Activated CD8-positive, alpha-beta T cell treated with anti-CD3 and anti-CD28 coated beads for 36 hours (primary cell): ENCODE results near the gene HOXB9. TPM values are rescaled to one million over a fixed set of nuclear protein-coding genes. Genes with fewer than 3 reads are reported as not detected.

Experiments used
- ATAC-seq: fragments of 200-7000 bp; cut with Tn5 transposase; one replicate; pipeline ENCODE4 v1.10.0; 2021; ENCODE audit warnings: mild to moderate bottlenecking, moderate library complexity
- CTCF ChIA-PET: fragments of 350-600 bp; sonication (Branson Sonifier 250); formaldehyde crosslinking; loops from one replicate; lab custom pipeline; 2021; ENCODE audit warnings: antibody characterized with exemption; lab: Charles Lee
- POLR2A ChIA-PET: fragments of 350-600 bp; sonication (Branson Sonifier 250); formaldehyde crosslinking; loops from one replicate; lab custom pipeline; 2021; ENCODE audit warnings: antibody characterized with exemption; lab: Charles Lee
- DNase-seq: peaks from one replicate; pipeline ENCODE4 v3.0.0-alpha.2; 2020
- H3K27ac Mint-ChIP-seq: one replicate; pipeline ENCODE4 v1.8.0; 2021; ENCODE audit warnings: mild to moderate bottlenecking, mixed read lengths
- H3K27me3 Mint-ChIP-seq: one replicate; pipeline ENCODE4 v1.8.0; 2021; ENCODE audit warnings: mixed read lengths
- H3K36me3 Mint-ChIP-seq: one replicate; pipeline ENCODE4 v1.8.0; 2021; ENCODE audit warnings: low read depth, mixed read lengths
- H3K4me1 Mint-ChIP-seq: one replicate; pipeline ENCODE4 v1.8.0; 2021; ENCODE audit warnings: low read depth, mixed read lengths
- H3K4me3 Mint-ChIP-seq: one replicate; pipeline ENCODE4 v1.8.0; 2021; ENCODE audit warnings: mild to moderate bottlenecking, moderate library complexity, mixed read lengths
- H3K9me3 Mint-ChIP-seq: one replicate; pipeline ENCODE4 v1.8.0; 2021; ENCODE audit warnings: mixed read lengths
- intact Hi-C: fragments of 100-400 bp; cut with micrococcal nuclease; formaldehyde crosslinking; loops from one replicate; pipeline ENCODE4 v1.10.0; 2022
- total RNA-seq, 2 experiments: library from RNA; stranded (reverse); gene quantifications; one replicate each; pipeline ENCODE4 v1.2.3, GENCODE V29; 2021
- TF ChIP-seq, protein P1 (sequence below): fragments of 200-600 bp; IDR thresholded peaks from one replicate; pipeline ENCODE4 v1.8.0; 2022; ENCODE audit warnings: antibody characterized with exemption, mild to moderate bottlenecking

Gene HOXB9
- total RNA-seq, 2 experiments from 2014 or later: 6.9 to 7.0 TPM

DNA sequence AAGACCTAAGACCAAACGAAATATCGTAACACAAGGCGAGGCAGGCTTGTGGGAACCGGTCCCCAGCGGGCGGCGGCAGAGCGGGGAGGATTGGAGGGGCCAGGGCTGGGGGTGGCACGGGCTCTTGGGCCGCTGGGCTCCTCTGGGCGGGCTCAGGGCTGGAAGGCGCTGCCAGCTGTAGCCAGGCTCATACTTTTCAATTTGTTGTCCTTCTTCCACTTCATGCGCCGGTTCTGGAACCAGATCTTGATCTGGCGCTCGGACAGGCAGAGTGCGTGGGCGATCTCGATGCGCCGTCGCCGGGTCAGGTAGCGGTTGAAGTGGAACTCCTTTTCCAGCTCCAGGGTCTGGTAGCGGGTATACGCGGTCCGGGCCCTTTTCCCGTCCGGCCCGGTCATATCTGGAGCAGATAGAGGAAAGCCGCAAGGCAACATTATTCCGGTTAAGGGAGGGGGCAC lies 34.1 kb downstream of the HOXB9 start:
- Mint-ChIP-seq H3K4me3 (no peak overlapping the region), H3K36me3 (no peaks in the 10 kb centered on the region), H3K27ac (no peak overlapping the region), H3K9me3 (no peaks in the 10 kb centered on the region), H3K27me3 (peaks cover 80% of the 10 kb centered on the region), H3K4me1 (peaks cover 25% of the 10 kb centered on the region)
- DNase-seq: no peak
- TF ChIP-seq, protein P1, sequence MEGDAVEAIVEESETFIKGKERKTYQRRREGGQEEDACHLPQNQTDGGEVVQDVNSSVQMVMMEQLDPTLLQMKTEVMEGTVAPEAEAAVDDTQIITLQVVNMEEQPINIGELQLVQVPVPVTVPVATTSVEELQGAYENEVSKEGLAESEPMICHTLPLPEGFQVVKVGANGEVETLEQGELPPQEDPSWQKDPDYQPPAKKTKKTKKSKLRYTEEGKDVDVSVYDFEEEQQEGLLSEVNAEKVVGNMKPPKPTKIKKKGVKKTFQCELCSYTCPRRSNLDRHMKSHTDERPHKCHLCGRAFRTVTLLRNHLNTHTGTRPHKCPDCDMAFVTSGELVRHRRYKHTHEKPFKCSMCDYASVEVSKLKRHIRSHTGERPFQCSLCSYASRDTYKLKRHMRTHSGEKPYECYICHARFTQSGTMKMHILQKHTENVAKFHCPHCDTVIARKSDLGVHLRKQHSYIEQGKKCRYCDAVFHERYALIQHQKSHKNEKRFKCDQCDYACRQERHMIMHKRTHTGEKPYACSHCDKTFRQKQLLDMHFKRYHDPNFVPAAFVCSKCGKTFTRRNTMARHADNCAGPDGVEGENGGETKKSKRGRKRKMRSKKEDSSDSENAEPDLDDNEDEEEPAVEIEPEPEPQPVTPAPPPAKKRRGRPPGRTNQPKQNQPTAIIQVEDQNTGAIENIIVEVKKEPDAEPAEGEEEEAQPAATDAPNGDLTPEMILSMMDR: no peak
- ChIA-PET CTCF (interaction anchor here (1.2 to 5.7 kb wide), 32 partner anchors 15 to 566 kb away, joined by 3 to 59 read pairs (median 8); partner anchors contain the start of genes HOXB6, HOXB8, HOXB9 and SNX11), POLR2A (no interaction called here)
- ATAC-seq: no peak
- intact Hi-C loops: no loop called here

DNA sequence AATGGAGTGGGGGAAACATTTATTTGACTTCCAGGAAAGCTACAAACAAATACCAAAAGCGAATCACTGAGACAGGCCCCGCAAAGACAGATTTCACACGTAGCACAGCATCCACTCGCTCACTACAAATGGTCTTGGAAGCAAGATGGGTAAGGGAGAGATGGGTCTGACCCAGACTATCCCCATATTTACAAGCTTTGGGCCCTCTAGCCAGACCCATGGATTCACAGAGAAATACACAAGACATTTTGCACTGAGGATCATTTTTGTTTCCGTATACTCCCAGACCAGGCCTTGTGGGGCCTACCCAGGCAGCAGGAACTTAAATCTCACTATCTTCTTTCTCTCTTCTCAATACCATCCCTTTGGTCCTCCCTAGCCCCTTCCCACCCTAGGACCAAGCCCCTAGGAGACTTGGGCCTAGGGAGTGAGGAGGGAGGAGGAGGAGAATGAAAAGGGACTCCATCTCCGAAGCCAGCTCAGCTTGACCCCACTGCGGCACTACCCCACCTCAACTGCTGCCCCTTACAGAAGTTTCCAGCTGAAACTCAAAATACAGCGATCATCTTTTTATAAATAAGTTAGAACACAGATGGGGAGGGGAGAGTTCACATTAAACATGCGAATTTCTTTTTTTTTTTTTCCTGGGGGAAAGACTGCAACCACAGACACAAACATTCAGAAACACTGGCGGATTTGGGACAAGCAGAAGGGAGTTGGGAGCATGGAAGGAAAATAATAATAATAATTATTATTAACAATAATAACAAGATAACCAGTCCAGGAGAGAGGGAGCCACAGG lies 34.7 kb downstream of the HOXB9 start:
- Mint-ChIP-seq H3K4me3 (no peak overlapping the region), H3K9me3 (no peaks in the 10 kb centered on the region), H3K27me3 (peaks cover 79% of the 10 kb centered on the region), H3K36me3 (no peaks in the 10 kb centered on the region), H3K27ac (no peak overlapping the region), H3K4me1 (peaks cover 21% of the 10 kb centered on the region)
- TF ChIP-seq, protein P1: no peak
- no peak for DNase-seq
- no peak for ATAC-seq
- ChIA-PET CTCF (interaction anchor here (0.5 to 5.7 kb wide), 16 partner anchors 21 to 459 kb away, joined by 3 to 59 read pairs (median 8); partner anchors contain the start of genes HOXB8 and HOXB9), POLR2A (interaction anchor here (0.6 kb wide), 1 partner anchor 1195 kb away, joined by 3 read pairs; no protein-coding TSS in a partner anchor)
- intact Hi-C loops: no loop called here

DNA sequence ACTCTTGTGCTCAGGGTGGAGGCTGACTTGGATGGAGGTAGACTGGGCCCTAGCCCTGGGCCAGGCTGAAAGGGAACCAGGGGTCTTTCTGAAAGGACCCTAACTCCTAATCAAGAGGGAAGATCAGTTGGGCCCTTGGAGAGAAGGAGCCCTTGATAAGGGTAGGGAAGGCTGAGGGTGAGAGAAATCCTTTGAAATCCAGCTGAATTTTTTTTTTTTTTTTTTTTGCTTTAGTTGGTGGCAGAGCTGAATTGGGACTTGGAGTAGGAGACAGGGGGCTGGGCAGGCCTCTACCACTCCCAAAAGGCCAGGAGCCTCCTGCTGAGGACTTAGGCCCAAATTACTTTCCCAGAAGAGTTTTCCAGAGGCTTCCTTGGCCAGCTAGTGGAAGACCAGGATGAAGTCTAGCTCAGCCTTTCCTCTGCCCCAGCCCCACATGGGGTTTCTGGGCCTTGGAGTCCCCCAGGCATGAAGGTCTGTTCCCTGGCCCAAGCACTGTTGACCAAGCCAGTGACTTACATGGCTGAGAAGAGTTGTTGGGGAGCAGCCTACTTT lies 35.5 kb downstream of the HOXB9 start:
- H3K4me3 Mint-ChIP-seq: no peak overlapping the region
- intact Hi-C loops: no loop called here
- POLR2A ChIA-PET: interaction anchor here (1.1 kb wide), 1 partner anchor 58 kb away, joined by 3 read pairs; no protein-coding TSS in a partner anchor
- H3K9me3 Mint-ChIP-seq: no peaks in the 10 kb centered on the region
- DNase-seq: no peak
- no peaks in the 10 kb centered on the region for H3K36me3 Mint-ChIP-seq
- TF ChIP-seq, protein P1: no peak
- CTCF ChIA-PET: interaction anchor here (0.5 to 5.7 kb wide), 12 partner anchors 22 to 458 kb away, joined by 3 to 59 read pairs (median 4); partner anchors contain the start of gene HOXB9
- H3K27me3 Mint-ChIP-seq: peaks cover 80% of the 10 kb centered on the region
- peaks cover 25% of the 10 kb centered on the region for H3K4me1 Mint-ChIP-seq
- ATAC-seq: no peak
- no peak overlapping the region for H3K27ac Mint-ChIP-seq

DNA sequence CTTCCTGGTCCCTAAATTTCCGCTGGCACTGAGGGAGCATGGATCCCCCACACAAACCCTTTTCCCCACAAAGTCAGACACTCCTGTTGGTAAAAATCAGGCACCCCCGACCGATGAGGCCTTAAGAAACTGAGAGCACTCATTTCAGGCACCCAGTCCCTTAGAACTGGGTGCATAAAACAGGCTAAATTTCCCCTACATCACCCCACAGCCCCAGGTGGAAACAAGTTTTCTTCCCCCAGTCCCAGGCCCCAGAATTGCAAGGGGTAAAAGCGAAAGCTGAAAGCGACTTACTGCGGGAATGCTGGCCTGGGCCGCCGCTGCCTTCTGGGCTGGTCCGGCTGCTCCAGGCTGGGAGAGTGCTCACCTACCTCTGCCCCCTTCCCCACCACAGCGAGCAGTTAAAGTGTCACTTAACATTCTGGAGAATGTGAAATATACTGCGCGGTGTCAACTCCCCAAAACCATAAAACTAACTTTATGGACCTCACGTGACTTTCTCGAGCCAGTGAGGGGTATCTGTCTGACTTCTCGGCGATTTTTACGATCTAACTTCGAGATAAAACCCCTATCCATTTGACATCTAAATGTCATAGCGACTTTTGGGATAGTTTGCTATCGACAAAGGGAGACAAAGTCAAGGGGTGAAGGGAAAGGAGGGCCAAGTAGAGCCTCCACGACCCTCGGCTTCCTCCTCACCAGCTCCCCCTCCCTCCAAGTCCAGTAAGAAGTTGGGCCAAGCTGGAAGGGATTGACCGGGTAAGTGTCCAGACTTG lies 36.1 kb downstream of the HOXB9 start, which contains the start of gene HOXB3:
HOXB3 (minus strand) TSS at position 411 of the 776 bp plus-strand sequence. CDS start 37,767 bp downstream, outside the sequence.
- Mint-ChIP-seq H3K4me3 (no peak within 1 kb of the TSS), H3K36me3 (no peaks in the 10 kb centered on the region), H3K27ac (no peak within 1 kb of the TSS), H3K4me1 (peaks cover 28% of the 10 kb centered on the region), H3K9me3 (no peaks in the 10 kb centered on the region), H3K27me3 (peaks cover 79% of the 10 kb centered on the region)
- ATAC-seq: no peak
- ChIA-PET POLR2A (interaction anchor here (0.8 to 1.1 kb wide), 3 partner anchors 57 to 269 kb away, joined by 3 read pairs; no protein-coding TSS in a partner anchor), CTCF (interaction anchor here (1.0 to 5.7 kb wide), 11 partner anchors 23 to 282 kb away, joined by 3 to 59 read pairs (median 4); no protein-coding TSS in a partner anchor)
- TF ChIP-seq, protein P1: no peak
- intact Hi-C loops: no loop called here
- DNase-seq: no peak
